ENCODE data around the gene SRSF7. TPM values are rescaled to one million over a fixed set of nuclear protein-coding genes. Genes with fewer than 3 reads are reported as not detected.
A peak's percentile ranks its signal among the peaks of the same experiment; 100 is the strongest.

Gene SRSF7
- total and polyA plus RNA-seq, 9 of the 15 experiments (the other 6 are each of a cell fraction or from before 2014, with no cell fraction given): 219 to 726 (median 375) TPM

- TF ChIP-seq DNMT1 (IDR thresholded peaks at IDR 0.05) (peak; percentile 73; the same call in 1 of the 2 replicates), TEAD4 (IDR thresholded peaks at IDR 0.05; ENCODE audit: low read length) (peak; percentile 61), TEAD4 (CRISPR knock-in tag; IDR thresholded peaks at IDR 0.05; ENCODE audit: borderline replicate concordance) (no peak), HNRNPL (IDR thresholded peaks at IDR 0.05; ENCODE audit: low read depth, low read length) (peak; percentile 53; the same call in 1 of the 2 replicates), NCOR1 (IDR thresholded peaks at IDR 0.05) (peak; percentile 82), ZNF277 (CRISPR knock-in tag; IDR thresholded peaks at IDR 0.05; ENCODE audit: borderline replicate concordance) (no peak), TOE1 (IDR thresholded peaks at IDR 0.05; ENCODE audit: borderline replicate concordance) (peak; percentile 85), TOE1 (CRISPR knock-in tag; IDR thresholded peaks at IDR 0.05; ENCODE audit: borderline replicate concordance, low read depth) (peak; percentile 99), NFIC (IDR thresholded peaks at IDR 0.05) (peak; percentile 88), TCF7 (IDR thresholded peaks at IDR 0.05; ENCODE audit: borderline replicate concordance) (0 out of 2 replicates have a peak, but pooled peaks have one; percentile 45), CUX1 (CRISPR knock-in tag; IDR thresholded peaks at IDR 0.05) (no peak), ID3 (CRISPR knock-in tag; IDR thresholded peaks at IDR 0.05) (no peak), ID3 (tag; IDR thresholded peaks at IDR 0.05) (peak; percentile 90), ZFPM2 (CRISPR knock-in tag; IDR thresholded peaks at IDR 0.05) (peak; percentile 81; the same call in 1 of the 2 replicates), GATAD2A (IDR thresholded peaks at IDR 0.05) (no peak; the same call in 1 of the 2 replicates), SNRNP70 (optimal IDR thresholded peaks at IDR 0.05; ENCODE audit: low read depth, low read length) (peak; percentile 95), STAG1 (CRISPR knock-in tag; IDR thresholded peaks at IDR 0.05; ENCODE audit: borderline replicate concordance) (peak; percentile 43; the same call in 1 of the 2 replicates), POLR2AphosphoS2 (IDR thresholded peaks at IDR 0.05; ENCODE audit: low read length) (peak; percentile 98), ZNF395 (CRISPR knock-in tag; IDR thresholded peaks at IDR 0.05) (peak; percentile 89)
Measured at GRCh38 chr2:38750891-38751595, at the start of gene SRSF7 (continued).

All from K562 (cell line).